Nephron progenitor cell (in vitro differentiated cells): ENCODE measurements around the gene SPATS2L.

Experiments used
- DNase-seq: peaks from one replicate; pipeline ENCODE4 v3.0.0; 2021
- H3K27ac Mint-ChIP-seq: 2 replicates; pipeline ENCODE4 v1.8.0; 2021; ENCODE audit warnings: mild to moderate bottlenecking, moderate library complexity, mixed read lengths
- H3K27me3 Mint-ChIP-seq: 2 replicates; pipeline ENCODE4 v1.8.0; 2021; ENCODE audit warnings: mild to moderate bottlenecking, low read depth, mixed read lengths; ENCODE audit not compliant: poor library complexity
- H3K36me3 Mint-ChIP-seq: 2 replicates; pipeline ENCODE4 v1.8.0; 2021; ENCODE audit warnings: low read depth, mixed read lengths
- H3K4me1 Mint-ChIP-seq: 2 replicates; pipeline ENCODE4 v1.8.0; 2021; ENCODE audit warnings: mixed read lengths
- H3K4me3 Mint-ChIP-seq: 2 replicates; pipeline ENCODE4 v1.8.0; 2021; ENCODE audit warnings: mild to moderate bottlenecking, moderate library complexity, mixed read lengths
- H3K9me3 Mint-ChIP-seq: 2 replicates; pipeline ENCODE4 v1.8.0; 2021; ENCODE audit warnings: mild to moderate bottlenecking, moderate library complexity, mixed read lengths
- CTCF ChIP-seq: fragments of 200-600 bp; sonication (generic); IDR thresholded peaks from 2 replicates; pipeline ENCODE4 v1.5.0; 2021; ENCODE audit warnings: antibody characterized with exemption

SPATS2L gene

GRCh38 chr2:200272320-200272719 is 34.2 kb upstream of the SPATS2L start:
- Mint-ChIP-seq H3K36me3 (no peaks in the 10 kb centered on the region), H3K27ac (no peak overlapping the region), H3K9me3 (no peaks in the 10 kb centered on the region), H3K27me3 (no peaks in the 10 kb centered on the region), H3K4me3 (no peak overlapping the region), H3K4me1 (no peaks in the 10 kb centered on the region)
- no peak for TF ChIP-seq CTCF
- no peak for DNase-seq

- H3K27me3 Mint-ChIP-seq, result no peaks in the 10 kb centered on the region
- no peak for TF ChIP-seq CTCF
- no peaks in the 10 kb centered on the region for H3K36me3 Mint-ChIP-seq
- no peak overlapping the region for H3K4me3 Mint-ChIP-seq
- H3K27ac Mint-ChIP-seq, result no peak overlapping the region
- no peak for DNase-seq
- no peaks in the 10 kb centered on the region for H3K9me3 Mint-ChIP-seq
- H3K4me1 Mint-ChIP-seq, result no peaks in the 10 kb centered on the region
Measured at GRCh38 chr2:200274116-200275075, 32.1 kb upstream of the SPATS2L start.

DNA sequence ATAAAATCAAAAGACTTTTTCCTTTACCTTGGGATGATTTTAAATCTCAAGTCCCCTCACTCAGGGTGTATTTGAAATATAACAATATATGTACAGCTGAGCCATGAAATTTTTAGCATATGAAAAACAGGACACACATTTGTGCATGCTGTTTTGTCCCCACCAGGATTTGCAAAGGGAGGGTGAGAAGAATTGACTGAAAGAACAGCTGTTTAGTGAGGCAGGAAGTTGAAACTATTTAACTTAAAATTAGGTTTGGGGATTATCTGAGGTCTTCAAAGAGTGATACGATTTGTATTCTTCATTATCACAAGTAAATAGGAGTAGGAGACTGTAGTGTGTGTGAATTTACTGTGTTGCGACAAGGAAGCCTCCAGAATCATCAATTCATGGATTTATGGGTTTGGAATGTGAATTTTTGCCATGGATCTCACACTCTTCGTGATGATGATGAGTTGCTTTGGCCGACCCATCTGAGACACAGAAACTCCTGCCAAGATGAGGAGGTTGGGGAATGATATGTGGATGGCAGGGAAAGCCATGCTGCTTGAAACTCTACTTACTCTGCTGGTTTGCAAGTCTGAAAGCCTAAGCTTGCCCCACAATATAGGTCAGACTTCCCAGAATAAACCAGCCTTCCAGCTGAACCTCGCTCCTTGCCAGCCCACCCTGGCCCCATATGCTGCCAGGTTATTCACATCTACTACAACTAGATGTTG is 31.0 kb upstream of the SPATS2L start:
- H3K4me3 Mint-ChIP-seq, result no peak overlapping the region
- H3K27me3 Mint-ChIP-seq, result no peaks in the 10 kb centered on the region
- H3K4me1 Mint-ChIP-seq, result no peaks in the 10 kb centered on the region
- no peaks in the 10 kb centered on the region for H3K36me3 Mint-ChIP-seq
- DNase-seq, result no peak
- no peak overlapping the region for H3K27ac Mint-ChIP-seq
- H3K9me3 Mint-ChIP-seq, result no peaks in the 10 kb centered on the region
- no peak for TF ChIP-seq CTCF

- H3K27me3 Mint-ChIP-seq, result no peaks in the 10 kb centered on the region
- no peaks in the 10 kb centered on the region for H3K36me3 Mint-ChIP-seq
- H3K4me3 Mint-ChIP-seq, result no peak overlapping the region
- no peak for TF ChIP-seq CTCF
- H3K9me3 Mint-ChIP-seq, result no peaks in the 10 kb centered on the region
- H3K4me1 Mint-ChIP-seq, result no peaks in the 10 kb centered on the region
- H3K27ac Mint-ChIP-seq, result no peak overlapping the region
- DNase-seq, result no peak
Measured at GRCh38 chr2:200276472-200276871, 30.0 kb upstream of the SPATS2L start.

DNA sequence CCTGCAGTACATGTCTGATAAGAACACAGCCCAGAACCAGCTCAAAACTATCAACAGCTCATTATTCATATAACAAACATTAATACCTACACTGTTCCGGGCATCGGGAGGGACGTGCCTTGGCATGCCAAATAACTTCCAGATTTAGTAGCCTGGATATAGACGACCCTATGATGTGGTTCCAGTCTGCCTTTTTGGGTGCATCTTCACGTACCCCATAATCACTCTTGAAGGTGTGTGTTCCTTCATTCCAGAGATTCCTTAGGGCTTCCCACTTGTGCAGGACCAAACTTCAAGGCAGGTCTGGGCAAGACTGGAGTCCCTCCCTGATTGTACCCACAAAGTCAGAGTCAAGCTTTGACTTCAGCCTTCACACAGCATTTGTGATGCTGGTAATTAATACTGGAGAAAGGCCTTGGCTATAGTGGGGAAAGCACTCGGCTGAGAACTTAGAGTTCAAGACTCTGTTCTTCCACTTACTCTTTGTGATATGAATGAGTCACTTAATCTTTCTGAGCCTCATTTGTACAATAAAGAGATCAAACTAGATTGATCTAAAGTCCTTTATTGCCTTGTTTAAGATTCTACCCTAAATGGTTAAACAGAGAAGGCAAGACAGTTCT is 27.7 kb upstream of the SPATS2L start:
- no peak overlapping the region for H3K4me3 Mint-ChIP-seq
- TF ChIP-seq CTCF, result no peak
- H3K9me3 Mint-ChIP-seq, result no peaks in the 10 kb centered on the region
- no peaks in the 10 kb centered on the region for H3K36me3 Mint-ChIP-seq
- H3K4me1 Mint-ChIP-seq, result no peaks in the 10 kb centered on the region
- no peaks in the 10 kb centered on the region for H3K27me3 Mint-ChIP-seq
- no peak overlapping the region for H3K27ac Mint-ChIP-seq
- no peak for DNase-seq
